HG02884 (cell line): ENCODE measurements around the gene MAP6.

ENCODE experiments used
- ATAC-seq: cut with Tn5 transposase; IDR thresholded peaks from one replicate; pipeline ENCODE4 v1.9.1; 2021; ENCODE audit warnings: mild to moderate bottlenecking, moderate library complexity; ENCODE audit not compliant: unreplicated experiment

The MAP6 gene

DNA sequence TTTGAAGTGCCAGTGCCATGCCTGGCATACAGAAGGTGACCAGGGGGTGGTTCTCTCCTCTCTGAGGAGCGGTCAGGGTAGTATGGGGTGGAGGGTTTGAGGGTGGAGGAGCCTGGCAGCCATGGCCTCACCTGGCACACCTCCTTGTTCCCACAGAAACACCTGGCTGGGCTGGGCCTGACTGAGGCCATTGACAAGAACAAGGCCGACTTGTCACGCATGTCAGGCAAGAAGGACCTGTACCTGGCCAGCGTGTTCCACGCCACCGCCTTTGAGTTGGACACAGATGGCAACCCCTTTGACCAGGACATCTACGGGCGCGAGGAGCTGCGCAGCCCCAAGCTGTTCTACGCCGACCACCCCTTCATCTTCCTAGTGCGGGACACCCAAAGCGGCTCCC is 97.2 kb downstream of the MAP6 start:
- ATAC-seq, result no peak

DNA sequence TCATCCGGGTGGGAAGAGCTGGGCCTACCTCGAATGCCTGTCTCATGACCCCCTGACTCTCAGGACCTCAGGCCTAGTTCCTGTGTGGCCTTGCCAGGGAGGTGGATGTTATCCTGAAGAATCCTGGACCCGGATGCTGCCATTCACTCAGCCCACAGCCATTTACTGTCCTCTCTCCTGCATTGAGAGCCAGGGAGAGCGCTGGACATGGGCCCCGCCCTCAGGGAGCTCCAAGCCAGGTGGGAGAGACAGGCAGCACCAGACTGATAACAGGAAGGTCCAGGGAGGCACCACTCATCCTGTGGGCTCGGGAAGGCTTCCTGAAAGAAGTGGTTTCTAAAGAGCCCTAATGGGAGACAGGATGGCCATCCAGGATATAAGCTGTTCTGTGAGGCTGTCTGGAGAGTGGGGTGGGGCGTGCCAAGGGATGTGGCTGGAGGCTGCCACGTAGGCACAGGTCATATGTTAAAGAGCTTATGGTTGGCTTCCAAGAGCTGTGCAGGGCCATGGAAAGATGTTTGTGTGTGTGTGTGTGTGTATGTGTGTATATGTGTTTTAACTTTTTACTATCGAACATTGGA is 98.2 kb downstream of the MAP6 start:
- no peak for ATAC-seq

GRCh38 chr11:75568616-75569219 is 100.1 kb downstream of the MAP6 start:
- no peak for ATAC-seq

GRCh38 chr11:75567971-75568370 is 100.9 kb downstream of the MAP6 start:
- ATAC-seq, result no peak

DNA sequence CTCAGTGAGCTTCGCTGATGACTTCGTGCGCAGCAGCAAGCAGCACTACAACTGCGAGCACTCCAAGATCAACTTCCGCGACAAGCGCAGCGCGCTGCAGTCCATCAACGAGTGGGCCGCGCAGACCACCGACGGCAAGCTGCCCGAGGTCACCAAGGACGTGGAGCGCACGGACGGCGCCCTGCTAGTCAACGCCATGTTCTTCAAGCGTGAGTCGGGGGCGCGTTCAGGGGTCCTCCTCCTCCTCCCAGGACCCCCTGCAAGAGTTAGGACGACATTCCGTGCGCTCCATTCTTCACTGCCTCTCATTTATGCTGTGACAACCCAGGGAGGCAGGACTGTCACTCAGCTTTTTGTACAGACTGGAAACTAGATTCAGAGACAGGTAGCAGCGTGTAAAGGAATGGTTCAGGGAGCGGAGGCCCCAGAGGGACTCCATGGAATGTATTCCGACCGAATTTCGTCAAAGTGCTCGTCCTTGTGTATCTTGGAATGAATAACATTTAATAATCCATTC is 102.0 kb downstream of the MAP6 start:
- ATAC-seq, result no peak

DNA sequence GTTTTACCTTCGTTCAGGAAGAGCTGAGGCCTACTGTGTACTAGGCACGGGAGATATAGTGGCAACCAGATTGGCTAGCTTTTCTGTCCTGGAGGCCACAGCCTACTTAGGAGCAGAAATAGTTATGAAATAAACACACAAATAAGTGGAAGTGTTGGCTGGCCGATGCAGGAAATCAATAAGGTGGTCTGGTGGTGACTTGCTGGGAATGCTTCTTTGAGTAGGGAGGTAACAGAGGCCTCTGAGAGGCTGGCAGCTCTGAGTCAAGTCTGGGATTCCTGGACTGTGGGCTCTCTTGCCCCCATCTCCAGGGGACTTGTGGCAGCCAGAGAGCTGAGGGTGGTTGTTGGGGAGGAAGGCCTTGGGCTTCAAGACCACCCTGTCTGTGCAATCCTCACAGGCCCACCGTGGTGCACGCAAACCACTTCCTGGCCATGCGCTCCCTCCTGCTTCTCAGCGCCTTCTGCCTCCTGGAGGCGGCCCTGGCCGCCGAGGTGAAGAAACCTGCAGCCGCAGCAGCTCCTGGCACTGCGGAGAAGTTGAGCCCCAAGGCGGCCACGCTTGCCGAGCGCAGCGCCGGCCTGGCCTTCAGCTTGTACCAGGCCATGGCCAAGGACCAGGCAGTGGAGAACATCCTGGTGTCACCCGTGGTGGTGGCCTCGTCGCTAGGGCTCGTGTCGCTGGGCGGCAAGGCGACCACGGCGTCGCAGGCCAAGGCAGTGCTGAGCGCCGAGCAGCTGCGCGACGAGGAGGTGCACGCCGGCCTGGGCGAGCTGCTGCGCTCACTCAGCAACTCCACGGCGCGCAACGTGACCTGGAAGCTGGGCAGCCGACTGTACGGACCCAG is 102.7 kb downstream of the MAP6 start:
- no peak for ATAC-seq

DNA sequence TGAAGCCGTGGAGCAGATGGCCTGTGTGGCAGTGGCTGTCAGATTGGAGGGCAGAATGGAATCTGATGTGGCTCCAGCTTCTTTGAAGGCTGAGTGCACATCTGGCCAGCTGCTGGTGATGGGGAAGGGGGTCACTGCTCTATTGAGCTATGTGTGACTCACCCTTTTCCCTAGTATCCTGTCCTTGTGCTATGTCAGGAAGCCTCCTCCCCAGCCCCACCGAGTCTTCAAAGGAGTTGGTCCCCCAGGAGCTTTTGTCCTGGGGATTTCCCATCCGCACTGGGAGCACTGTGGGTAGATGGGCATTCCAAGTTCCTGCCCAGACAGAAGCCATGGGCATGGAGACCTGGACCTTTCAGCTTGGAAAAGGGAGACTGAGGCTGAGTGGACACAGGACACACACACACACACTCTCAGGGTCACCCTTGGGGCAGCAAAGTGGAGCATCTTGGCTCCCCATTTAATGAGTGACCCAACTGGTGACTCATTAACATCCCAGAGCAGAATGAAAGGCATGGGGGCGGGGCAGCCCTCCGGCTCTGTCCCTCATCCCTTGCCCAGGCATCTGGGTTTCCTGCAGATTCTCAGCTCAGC is 103.5 kb downstream of the MAP6 start:
- no peak for ATAC-seq

DNA sequence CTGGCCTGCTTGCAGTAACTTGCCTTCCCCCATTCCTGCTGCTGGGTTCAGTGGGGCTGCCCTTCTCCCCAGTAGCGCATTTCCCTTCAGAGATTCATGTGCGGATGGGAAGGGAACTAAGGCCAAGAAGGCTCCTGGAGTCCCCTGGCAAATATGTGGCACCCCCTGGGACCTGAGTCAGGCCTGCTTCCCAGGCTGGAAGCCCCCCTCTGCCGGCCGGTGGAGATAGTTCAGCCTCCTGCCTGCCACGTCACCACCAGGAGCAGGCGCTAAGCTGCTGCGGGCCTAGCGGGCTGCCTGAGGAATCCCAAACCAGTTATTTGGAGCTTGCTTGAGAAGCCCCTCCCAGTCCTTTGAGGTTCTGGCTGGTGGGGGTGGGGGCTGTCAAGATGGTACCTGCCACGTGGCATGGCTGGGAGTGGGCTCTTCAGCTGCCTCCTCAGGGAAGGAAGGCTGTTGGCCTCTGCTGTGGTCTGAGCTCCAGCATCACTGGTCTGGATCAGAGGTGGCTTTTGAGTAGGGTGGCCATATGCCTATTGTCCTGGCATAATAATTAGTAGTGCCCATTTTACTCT is 104.8 kb downstream of the MAP6 start:
- ATAC-seq, result no peak

GRCh38 chr11:75563501-75563977 is 105.3 kb downstream of the MAP6 start:
- no peak for ATAC-seq

DNA sequence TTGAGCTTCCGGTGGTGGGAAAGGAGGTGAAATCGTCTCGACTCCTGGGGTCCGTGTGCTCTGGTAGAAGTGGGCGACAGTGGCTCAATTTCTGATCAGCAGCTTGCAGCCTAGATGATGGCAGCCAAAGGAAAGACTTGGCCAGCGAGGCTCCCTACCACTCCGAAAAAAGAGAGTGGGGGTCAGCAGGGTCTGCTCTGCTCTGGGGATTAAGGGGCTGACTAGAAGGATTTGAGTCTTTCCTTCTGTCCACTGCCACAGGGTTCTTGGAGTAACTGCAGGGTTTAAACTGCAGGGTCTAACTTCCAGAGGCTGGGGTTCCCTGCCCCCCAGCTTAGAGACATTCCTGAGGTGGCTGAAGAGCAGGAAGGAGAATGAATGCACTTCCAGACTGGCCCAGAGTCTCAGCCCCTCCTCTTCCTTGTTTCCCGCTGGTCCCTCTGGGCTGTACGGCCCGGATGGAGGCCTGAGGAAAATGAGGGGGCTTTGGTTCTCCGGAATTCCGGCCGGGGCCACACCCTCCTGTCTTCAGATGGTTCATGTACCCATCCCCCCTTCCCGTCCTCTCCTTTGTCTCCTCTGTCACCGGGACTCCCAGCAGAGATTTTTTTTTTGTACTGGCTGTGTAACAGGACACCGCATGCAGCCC is 105.9 kb downstream of the MAP6 start:
- ATAC-seq, result no peak

DNA sequence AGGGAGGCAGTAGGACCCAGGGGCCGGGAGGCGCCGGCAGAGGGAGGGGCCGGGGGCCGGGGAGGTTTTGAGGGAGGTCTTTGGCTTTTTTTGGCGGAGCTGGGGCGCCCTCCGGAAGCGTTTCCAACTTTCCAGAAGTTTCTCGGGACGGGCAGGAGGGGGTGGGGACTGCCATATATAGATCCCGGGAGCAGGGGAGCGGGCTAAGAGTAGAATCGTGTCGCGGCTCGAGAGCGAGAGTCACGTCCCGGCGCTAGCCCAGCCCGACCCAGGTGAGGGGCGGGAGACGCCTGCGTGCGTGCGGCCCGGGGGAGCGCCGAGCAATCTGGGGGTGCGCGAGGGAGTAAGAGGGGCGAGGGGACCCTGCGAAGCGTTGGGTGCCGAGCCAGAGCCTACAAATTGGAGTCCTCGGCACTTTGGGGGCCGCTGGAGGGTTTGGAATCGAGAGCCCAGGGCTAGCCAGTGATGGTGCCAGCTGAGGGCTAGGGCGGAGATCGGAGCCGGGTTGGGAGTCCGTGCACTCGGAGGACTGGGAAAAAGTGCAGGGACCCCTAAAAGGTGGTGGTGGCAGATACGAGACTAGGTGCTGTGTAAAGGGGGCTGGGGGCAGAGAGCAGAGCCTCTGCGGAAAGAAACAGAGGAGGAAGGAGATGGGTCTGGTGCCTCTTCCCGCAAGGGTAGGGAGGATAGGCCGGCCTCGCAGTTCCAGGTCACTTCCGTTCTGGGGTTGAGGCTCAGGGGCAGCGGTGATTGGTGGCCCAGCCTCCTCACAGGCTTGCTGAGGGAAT is 106.6 kb downstream of the MAP6 start, which contains the start of gene SERPINH1:
TSS of gene SERPINH1 (plus strand) at position 206 of the 788 bp plus-strand sequence. CDS start 4,097 bp downstream, outside the sequence.
- ATAC-seq, result peak; percentile 72

DNA sequence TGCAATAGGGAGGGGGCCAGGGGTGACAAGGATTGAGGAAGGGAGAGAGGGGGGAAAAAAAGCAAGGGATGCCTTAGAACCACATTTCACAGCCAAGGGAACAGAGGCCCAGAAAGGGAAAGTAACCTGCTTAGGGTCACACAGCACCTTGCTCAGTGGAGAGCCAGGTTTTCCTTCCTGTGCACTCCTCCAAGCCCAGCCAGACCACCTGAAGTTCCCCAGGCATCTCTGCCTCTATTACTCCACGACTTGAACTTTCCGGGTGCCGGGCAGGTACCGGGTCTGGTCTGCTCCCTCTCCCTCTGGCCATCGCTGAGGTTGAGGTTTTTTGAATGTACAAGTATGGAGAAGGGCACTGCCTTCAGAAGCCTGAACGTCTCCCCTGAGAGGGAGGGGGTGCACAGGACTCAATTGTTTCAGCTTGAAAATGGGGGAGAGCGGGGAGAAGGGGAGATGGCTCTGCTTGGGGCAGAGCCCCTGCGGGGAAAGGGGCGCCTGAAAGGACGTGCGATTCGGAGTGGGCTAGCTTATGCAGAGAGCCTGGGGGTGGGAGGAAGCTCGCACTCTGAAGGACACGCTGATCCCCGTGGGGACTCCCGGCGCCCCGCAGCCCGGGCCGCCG is 107.3 kb downstream of the MAP6 start:
- ATAC-seq, result peak; percentile 8

DNA sequence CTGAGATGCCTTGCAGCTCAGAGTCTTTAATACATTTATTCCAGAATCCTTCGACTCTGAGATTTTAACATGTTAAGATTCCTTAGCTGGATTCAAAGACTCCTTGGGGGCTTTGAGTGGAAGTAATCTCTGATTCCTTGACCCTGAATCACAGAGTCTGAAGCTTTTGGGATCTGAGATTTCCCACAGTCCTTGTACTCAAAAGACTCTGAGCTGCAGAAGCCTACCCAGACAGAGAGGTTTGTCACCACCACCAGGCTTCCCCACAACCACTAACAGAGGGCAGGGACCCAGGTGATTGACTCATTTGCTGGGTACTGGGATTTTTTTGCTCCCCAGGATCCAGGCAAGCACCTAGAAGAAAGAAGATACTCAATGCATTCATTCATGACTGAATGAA is 108.2 kb downstream of the MAP6 start:
- no peak for ATAC-seq

- no peak for ATAC-seq
These were observed 109.6 kb downstream of the MAP6 start for GRCh38 chr11:75558939-75559843.

- no peak for ATAC-seq
These were observed 111.0 kb downstream of the MAP6 start for GRCh38 chr11:75557666-75558494.

DNA sequence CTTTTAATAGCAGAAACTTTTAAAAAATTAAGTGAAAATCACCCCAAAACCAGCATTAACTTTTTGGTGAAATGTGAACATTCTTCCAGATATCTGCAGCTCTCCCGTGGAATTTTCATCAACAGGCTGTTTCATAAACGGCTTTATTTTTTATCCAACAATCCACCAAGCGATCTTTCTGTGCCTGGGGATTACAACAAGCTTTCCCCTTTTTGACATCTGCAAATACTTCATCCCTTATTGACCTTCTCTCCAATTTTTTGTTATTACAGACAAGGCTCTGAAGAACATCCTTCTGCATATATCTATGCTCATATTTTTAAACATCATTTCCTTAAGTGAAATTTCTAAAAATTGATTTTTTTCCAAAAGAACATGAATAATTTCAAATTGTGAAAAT is 112.6 kb downstream of the MAP6 start:
- ATAC-seq, result no peak

DNA sequence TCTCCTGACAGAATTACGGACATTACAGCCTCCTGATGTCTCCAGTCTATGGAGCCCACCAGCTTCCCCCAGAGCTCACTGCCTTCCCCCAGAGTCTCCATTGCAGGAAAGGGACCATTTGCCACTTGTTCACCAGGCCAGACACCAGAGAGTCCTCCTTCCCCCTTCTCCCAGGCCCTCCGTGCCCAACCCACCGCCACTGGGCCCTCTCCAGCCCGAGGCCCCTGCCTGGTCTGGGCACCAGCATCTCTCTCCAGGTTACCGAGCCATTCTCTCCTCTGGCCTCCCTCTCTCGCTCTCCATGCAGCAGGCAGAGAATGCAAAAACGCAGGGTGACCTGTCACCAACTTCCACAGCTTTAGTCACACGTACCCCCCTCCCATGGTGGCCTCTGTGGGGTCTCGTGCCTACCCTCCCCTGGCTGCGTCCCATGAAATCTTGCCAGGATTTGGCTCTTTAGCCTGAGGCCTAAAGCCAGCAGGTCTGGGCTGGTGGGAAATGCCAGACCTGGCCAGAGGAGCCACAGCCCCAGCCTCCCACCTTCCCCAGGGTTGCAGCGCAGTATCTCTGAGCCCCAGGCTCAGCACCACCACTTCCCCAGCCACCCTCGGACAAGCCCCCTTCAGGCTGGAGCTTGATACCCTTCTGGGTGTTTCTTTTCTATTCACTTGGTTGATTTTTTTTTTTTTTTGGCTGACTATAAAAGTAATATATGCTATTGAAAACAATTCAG is 113.6 kb downstream of the MAP6 start:
- no peak for ATAC-seq
